Spleen (tissue), 7 donors: ENCODE results near the gene TATDN3.

ENCODE experiments used
- POLR2A ChIP-seq, 3 donors: fragments of 450-650 bp; IDR thresholded peaks; one replicate each; pipeline ENCODE4 v1.5.1; 2017; ENCODE audit warnings: antibody characterized with exemption in 3 of 3, mild to moderate bottlenecking in 1 of 3
- TF ChIP-seq, protein P1 (sequence below), 11 experiments: fragments of 200-600 bp in 7 of 11; fragments of 450-650 bp in 4 of 11; sonication (generic) in 4 of 11; IDR thresholded peaks in 8 of 11; conservative IDR thresholded peaks in 3 of 11; 1 replicate in 7 of 11; 2 replicates in 4 of 11; pipeline versions ENCODE4 v1.4.0 to v1.8.0; 2016 to 2021; ENCODE audit warnings: antibody characterized with exemption in 11 of 11, inconsistent platforms in 4 of 11, mild to moderate bottlenecking in 1 of 11
- donor health status: DM: no; HTN: no; CAD: no; lungs with moderate emphysema.
- donor health status: DM: no; HTN: no; CAD: no.
- donor health status: DM: no; HTN: no; CAD: no.

- TF ChIP-seq, protein P1, sequence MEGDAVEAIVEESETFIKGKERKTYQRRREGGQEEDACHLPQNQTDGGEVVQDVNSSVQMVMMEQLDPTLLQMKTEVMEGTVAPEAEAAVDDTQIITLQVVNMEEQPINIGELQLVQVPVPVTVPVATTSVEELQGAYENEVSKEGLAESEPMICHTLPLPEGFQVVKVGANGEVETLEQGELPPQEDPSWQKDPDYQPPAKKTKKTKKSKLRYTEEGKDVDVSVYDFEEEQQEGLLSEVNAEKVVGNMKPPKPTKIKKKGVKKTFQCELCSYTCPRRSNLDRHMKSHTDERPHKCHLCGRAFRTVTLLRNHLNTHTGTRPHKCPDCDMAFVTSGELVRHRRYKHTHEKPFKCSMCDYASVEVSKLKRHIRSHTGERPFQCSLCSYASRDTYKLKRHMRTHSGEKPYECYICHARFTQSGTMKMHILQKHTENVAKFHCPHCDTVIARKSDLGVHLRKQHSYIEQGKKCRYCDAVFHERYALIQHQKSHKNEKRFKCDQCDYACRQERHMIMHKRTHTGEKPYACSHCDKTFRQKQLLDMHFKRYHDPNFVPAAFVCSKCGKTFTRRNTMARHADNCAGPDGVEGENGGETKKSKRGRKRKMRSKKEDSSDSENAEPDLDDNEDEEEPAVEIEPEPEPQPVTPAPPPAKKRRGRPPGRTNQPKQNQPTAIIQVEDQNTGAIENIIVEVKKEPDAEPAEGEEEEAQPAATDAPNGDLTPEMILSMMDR (IDR thresholded peaks at IDR 0.05 in 8 of 11, conservative IDR thresholded peaks at IDR 0.05 in 3 of 11): no peak
- TF ChIP-seq POLR2A (IDR thresholded peaks at IDR 0.05): no peak
Measured at GRCh38 chr1:212805767-212806166, 14.1 kb downstream of the TATDN3 start.
